GM10847 (cell line): ENCODE data around the gene LRRN3.

Source experiments
- POLR2A ChIP-seq: IDR thresholded peaks from 2 replicates; pipeline ENCODE4 v1.6.1; 2011; ENCODE audit not compliant: insufficient read length; ENCODE audit errors: extremely low read depth

LRRN3 gene

GRCh38 chr7:111092406-111093236 is 1.7 kb downstream of the LRRN3 start:
- TF ChIP-seq POLR2A, result no peak

- no peak for TF ChIP-seq POLR2A
Observed at GRCh38 chr7:111093496-111093895, 2.6 kb downstream of the LRRN3 start.

- TF ChIP-seq POLR2A, result no peak
Observed at GRCh38 chr7:111094419-111094818, 3.5 kb downstream of the LRRN3 start.

- no peak for TF ChIP-seq POLR2A
Observed at GRCh38 chr7:111096997-111097396, 6.1 kb downstream of the LRRN3 start.

GRCh38 chr7:111098011-111098925 is 7.3 kb downstream of the LRRN3 start:
- TF ChIP-seq POLR2A, result no peak

GRCh38 chr7:111098926-111099250 is 8.0 kb downstream of the LRRN3 start:
- TF ChIP-seq POLR2A, result no peak

GRCh38 chr7:111101856-111102646 is 11.1 kb downstream of the LRRN3 start:
- TF ChIP-seq POLR2A, result no peak

GRCh38 chr7:111103136-111103535 is 12.2 kb downstream of the LRRN3 start:
- no peak for TF ChIP-seq POLR2A

GRCh38 chr7:111103678-111104274 is 12.8 kb downstream of the LRRN3 start:
- TF ChIP-seq POLR2A, result no peak

GRCh38 chr7:111104710-111105109 is 13.8 kb downstream of the LRRN3 start:
- TF ChIP-seq POLR2A, result no peak

- TF ChIP-seq POLR2A, result no peak
Observed at GRCh38 chr7:111105269-111105668, 14.3 kb downstream of the LRRN3 start.

- no peak for TF ChIP-seq POLR2A
Observed at GRCh38 chr7:111107579-111107978, 16.7 kb downstream of the LRRN3 start.

GRCh38 chr7:111108000-111108399 is 17.1 kb downstream of the LRRN3 start:
- TF ChIP-seq POLR2A, result no peak

- TF ChIP-seq POLR2A, result no peak
Observed at GRCh38 chr7:111108496-111108895, 17.6 kb downstream of the LRRN3 start.

- no peak for TF ChIP-seq POLR2A
Observed at GRCh38 chr7:111112439-111112838, 21.5 kb downstream of the LRRN3 start.

- TF ChIP-seq POLR2A, result no peak
Observed at GRCh38 chr7:111113263-111114017, 22.5 kb downstream of the LRRN3 start.
